ENCODE measurements around the gene CAMTA1. TPM values are rescaled to one million over a fixed set of nuclear protein-coding genes. Genes with fewer than 3 reads are reported as not detected.

Gene CAMTA1
- total RNA-seq, 4 donors from 2014 or later = 45.3 to 68.9 (median 62.0) TPM

- ATAC-seq (ENCODE audit: low FRiP score) (no peak), DNase-seq (ENCODE audit: low spot score) (no peak)
- TF ChIP-seq CTCF (IDR thresholded peaks at IDR 0.05) = no peak
These were observed 769.4 kb downstream of the CAMTA1 start for GRCh38 chr1:7554385-7555235.

- DNase-seq (ENCODE audit: low spot score) = no peak
- no peak for ATAC-seq (ENCODE audit: low FRiP score)
- TF ChIP-seq CTCF (IDR thresholded peaks at IDR 0.05) = no peak
These were observed 770.3 kb downstream of the CAMTA1 start for GRCh38 chr1:7555391-7556185.

GRCh38 chr1:7557301-7557891 is 772.1 kb downstream of the CAMTA1 start:
- no peak for ATAC-seq (ENCODE audit: low FRiP score)
- no peak for TF ChIP-seq CTCF (IDR thresholded peaks at IDR 0.05)
- DNase-seq (ENCODE audit: low spot score) = no peak

- DNase-seq (ENCODE audit: low spot score) (no peak), ATAC-seq (ENCODE audit: low FRiP score) (no peak)
- TF ChIP-seq CTCF (IDR thresholded peaks at IDR 0.05) = no peak
These were observed 772.8 kb downstream of the CAMTA1 start for GRCh38 chr1:7558041-7558461.

GRCh38 chr1:7558481-7558880 is 773.2 kb downstream of the CAMTA1 start:
- DNase-seq (ENCODE audit: low spot score) = no peak
- no peak for ATAC-seq (ENCODE audit: low FRiP score)
- no peak for TF ChIP-seq CTCF (IDR thresholded peaks at IDR 0.05)

GRCh38 chr1:7558921-7559869 is 773.9 kb downstream of the CAMTA1 start:
- ATAC-seq (ENCODE audit: low FRiP score) = no peak
- no peak for DNase-seq (ENCODE audit: low spot score)
- TF ChIP-seq CTCF (IDR thresholded peaks at IDR 0.05) = no peak

All from omental fat pad (tissue), 4 donors.